SK-N-MC (cell line): ENCODE results near the gene MXRA7.

Experiments
- EZH2 ChIP-seq: fragments of 200-600 bp; sonication (generic); IDR thresholded peaks from one replicate; pipeline ENCODE4 v1.6.1; 2017; ENCODE audit warnings: antibody characterized with exemption
- FOXP2 ChIP-seq: optimal IDR thresholded peaks from 2 replicates; pipeline ENCODE3; 2011; ENCODE audit warnings: mild to moderate bottlenecking, moderate library complexity; ENCODE audit not compliant: insufficient read depth; ENCODE audit errors: extremely low read length, control extremely low read depth
- POLR2AphosphoS5 ChIP-seq: IDR thresholded peaks from 2 replicates; pipeline ENCODE4 v1.6.1; 2012; ENCODE audit warnings: mild to moderate bottlenecking, low read depth, low read length, borderline replicate concordance

DNA sequence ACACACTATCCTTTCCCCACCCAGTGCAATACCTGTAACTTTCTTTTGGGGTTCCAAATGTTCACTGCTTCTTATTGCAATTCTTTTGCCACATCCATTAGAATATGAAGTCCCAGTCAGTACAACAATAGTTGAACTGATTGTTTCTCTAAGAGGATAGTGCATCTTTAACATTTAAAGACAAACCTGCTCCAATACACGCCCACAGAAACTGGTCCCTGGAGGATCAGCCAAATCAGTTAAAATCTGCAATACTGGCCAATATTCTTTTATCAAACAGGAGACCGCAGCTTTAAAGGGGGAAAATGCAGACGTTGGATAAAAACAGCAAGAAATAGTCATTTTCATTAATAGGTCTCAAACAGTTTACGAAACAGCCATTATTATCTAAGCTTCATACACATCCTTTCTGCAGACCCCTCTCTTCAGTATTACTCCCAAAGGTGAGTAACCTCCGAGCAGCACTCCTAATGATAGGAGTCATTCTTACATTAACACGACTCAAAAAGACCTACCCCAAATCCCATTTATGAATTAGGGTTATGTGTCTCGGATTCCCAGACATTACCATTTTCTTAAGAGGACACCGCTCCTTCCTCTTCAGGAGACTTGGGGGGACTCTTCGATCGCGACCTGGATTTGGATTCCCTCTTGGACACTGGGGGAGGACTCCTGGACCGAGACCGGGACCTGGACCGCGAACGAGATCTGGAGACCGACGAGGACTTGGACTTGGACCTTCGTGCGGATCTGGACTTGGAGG is 25.0 kb upstream of the MXRA7 start:
- peak; percentile 19; the same call in 1 of the 2 replicates for TF ChIP-seq POLR2AphosphoS5
- TF ChIP-seq EZH2 = no peak
- no peak for TF ChIP-seq FOXP2
